Lower leg skin (tissue), 3 donors: ENCODE data around the gene PIKFYVE.

ENCODE experiments used
- CTCF ChIP-seq, 3 donors: fragments of 450-650 bp; IDR thresholded peaks; one replicate each; pipeline ENCODE4 v1.5.1; 2016; ENCODE audit warnings: antibody characterized with exemption in 3 of 3, mild to moderate bottlenecking in 3 of 3, moderate library complexity in 2 of 3
- POLR2A ChIP-seq, 2 donors: fragments of 450-650 bp; IDR thresholded peaks; one replicate each; pipeline ENCODE4 v1.6.1; 2016 to 2017; ENCODE audit warnings: antibody characterized with exemption in 2 of 2, mild to moderate bottlenecking in 1 of 2, moderate library complexity in 1 of 2

DNA sequence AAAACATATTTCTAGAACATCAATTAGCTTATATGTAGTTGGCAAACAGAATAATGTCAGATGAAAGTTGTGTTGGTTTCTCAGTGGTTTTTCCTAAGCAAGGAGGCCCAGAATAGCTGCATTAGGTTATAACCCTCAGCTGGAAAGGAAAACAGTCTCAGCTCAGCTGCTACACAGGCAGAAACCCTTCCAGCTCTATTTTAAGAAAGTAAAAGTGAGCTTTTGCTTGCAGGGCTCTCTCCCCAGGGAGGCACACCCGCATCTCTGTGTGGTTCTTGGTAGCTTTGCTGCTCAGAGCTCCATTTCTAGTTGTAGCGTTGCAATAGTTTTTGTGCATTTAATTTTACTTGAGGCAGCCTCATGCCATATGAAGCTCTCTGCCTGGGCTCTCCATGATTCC, 54.6 kb downstream of the PIKFYVE start:
- TF ChIP-seq CTCF (IDR thresholded peaks at IDR 0.05), result no peak
- TF ChIP-seq POLR2A (IDR thresholded peaks at IDR 0.05), result no peak
